Liver (tissue), 9 donors: ENCODE results near the gene PARP15. TPM values are rescaled to one million over a fixed set of nuclear protein-coding genes. Genes with fewer than 3 reads are reported as not detected.

Experiments
- DNase-seq: peaks from one replicate; pipeline ENCODE4 v3.0.0-alpha.2; 2017; ENCODE audit warnings: low spot score
- H3K27ac ChIP-seq, 2 donors: one replicate each; pipeline ENCODE4 v1.7.0; 2013; ENCODE audit warnings: inconsistent platforms in 2 of 2, low read length in 2 of 2, control low read depth in 1 of 2, low read depth in 1 of 2, mild to moderate bottlenecking in 1 of 2
- H3K27me3 ChIP-seq, 4 donors: one replicate each; pipeline versions ENCODE4 v1.6.1 to v1.7.0; 2013; ENCODE audit warnings: low read length in 3 of 4, inconsistent platforms in 1 of 4, mild to moderate bottlenecking in 1 of 4, moderate library complexity in 1 of 4; ENCODE audit not compliant: control insufficient read depth in 4 of 4, insufficient read depth in 4 of 4
- H3K36me3 ChIP-seq, 4 donors: one replicate each; pipeline versions ENCODE4 v1.6.1 to v1.7.0; 2013; ENCODE audit warnings: low read length in 3 of 4, mild to moderate bottlenecking in 3 of 4, low read depth in 1 of 4, moderate library complexity in 1 of 4; ENCODE audit not compliant: control insufficient read depth in 4 of 4, insufficient read depth in 3 of 4
- H3K4me1 ChIP-seq, 4 donors: one replicate each; pipeline versions ENCODE4 v1.6.1 to v1.7.0; 2013; ENCODE audit warnings: low read length in 3 of 4, mild to moderate bottlenecking in 3 of 4, moderate library complexity in 1 of 4; ENCODE audit not compliant: control insufficient read depth in 4 of 4, insufficient read depth in 4 of 4
- H3K4me3 ChIP-seq, 3 donors: one replicate each; pipeline versions ENCODE4 v1.6.1 to v1.7.0; 2013; ENCODE audit warnings: low read length in 3 of 3, control low read depth in 1 of 3, low read depth in 1 of 3, mild to moderate bottlenecking in 1 of 3
- H3K9ac ChIP-seq, 2 donors: one replicate each; pipeline ENCODE4 v1.7.0; 2013; ENCODE audit warnings: low read length in 2 of 2, mild to moderate bottlenecking in 2 of 2, moderate library complexity in 2 of 2, control low read depth in 1 of 2, low read depth in 1 of 2
- H3K9me3 ChIP-seq, 4 donors: one replicate each; pipeline versions ENCODE4 v1.6.1 to v1.7.0; 2013; ENCODE audit warnings: low read length in 3 of 4; ENCODE audit not compliant: control insufficient read depth in 4 of 4
- EGR1 ChIP-seq, 2 donors: IDR thresholded peaks; 2 replicates each; pipeline ENCODE4 v1.6.1; 2016 to 2018; ENCODE audit warnings: antibody characterized with exemption in 2 of 2, low read depth in 2 of 2
- FOXA1 ChIP-seq: IDR thresholded peaks from 2 replicates; pipeline ENCODE4 v1.6.1; 2016; ENCODE audit warnings: antibody characterized with exemption
- FOXA2 ChIP-seq: IDR thresholded peaks from 2 replicates; pipeline ENCODE4 v1.6.1; 2016; ENCODE audit warnings: antibody characterized with exemption
- GABPA ChIP-seq, 2 donors: IDR thresholded peaks in 1 of 2; conservative IDR thresholded peaks in 1 of 2; 2 replicates each; pipeline ENCODE4 v1.6.1; 2016; ENCODE audit warnings: antibody characterized with exemption in 2 of 2, mild to moderate bottlenecking in 1 of 2, moderate library complexity in 1 of 2
- HNF4G ChIP-seq: IDR thresholded peaks from 2 replicates; pipeline ENCODE4 v1.6.1; 2016; ENCODE audit warnings: antibody characterized with exemption
- JUND ChIP-seq, 2 donors: IDR thresholded peaks; 2 replicates each; pipeline ENCODE4 v1.6.1; 2016; ENCODE audit warnings: antibody characterized with exemption in 2 of 2
- RAD21 ChIP-seq, 2 donors: IDR thresholded peaks; 2 replicates each; pipeline ENCODE4 v1.6.1; 2016; ENCODE audit warnings: antibody characterized with exemption in 2 of 2, mild to moderate bottlenecking in 2 of 2
- RXRA ChIP-seq, 2 donors: IDR thresholded peaks; 2 replicates each; pipeline ENCODE4 v1.6.1; 2017 to 2018; ENCODE audit warnings: antibody characterized with exemption in 2 of 2, mild to moderate bottlenecking in 1 of 2
- SP1 ChIP-seq: IDR thresholded peaks from 2 replicates; pipeline ENCODE4 v1.6.1; 2018; ENCODE audit warnings: antibody characterized with exemption, mild to moderate bottlenecking
- TAF1 ChIP-seq: conservative IDR thresholded peaks from 2 replicates; pipeline ENCODE4 v1.6.1; 2016; ENCODE audit warnings: antibody characterized with exemption, mild to moderate bottlenecking
- YY1 ChIP-seq: IDR thresholded peaks from 2 replicates; pipeline ENCODE4 v1.6.1; 2016; ENCODE audit warnings: antibody characterized with exemption, mild to moderate bottlenecking
- ZBTB33 ChIP-seq: IDR thresholded peaks from 2 replicates; pipeline ENCODE4 v1.6.1; 2016; ENCODE audit warnings: antibody characterized with exemption
- WGBS: extraction: QIAGEN DNeasy Blood & Tissue Kit; methylation state at CpG from one replicate; pipeline ENCODE4 v1.1.7; 2013; 5-methylcytosine and 5-hydroxymethylcytosine counted together
- polyA plus RNA-seq, 2 donors: library from polyadenylated mRNA; stranded (reverse) in 1 of 2; unstranded in 1 of 2; fragments of 200-250 nt in 1 of 2; fragments of >200 nt in 1 of 2; fragmentation: Nextera tagmentation in 1 of 2; extraction: Ambion mirVana in 1 of 2; gene quantifications; one replicate each; pipeline versions ENCODE4 v1.2.1 to v1.2.3, GENCODE V29; 2013 to 2015
- total RNA-seq, 2 donors: library from RNA; depleted of rRNA; stranded (reverse); fragments of >200 nt; gene quantifications; one replicate each; pipeline ENCODE4 v1.2.3, GENCODE V29; 2014
- TF ChIP-seq, protein P1 (sequence below): IDR thresholded peaks from 2 replicates; pipeline ENCODE4 v1.6.1; 2016; ENCODE audit warnings: antibody characterized with exemption
- TF ChIP-seq, protein P2 (sequence below): IDR thresholded peaks from 2 replicates; pipeline ENCODE4 v1.6.1; 2016; ENCODE audit warnings: antibody characterized with exemption
- donor health status: healthy.
- donor health status: healthy.
- donor health status: healthy.
- donor health status: healthy.
- donor health status: healthy.

PARP15 gene
- total and polyA plus RNA-seq, 4 donors, result 0.28 to 3.3 (median 2.5) TPM

DNA sequence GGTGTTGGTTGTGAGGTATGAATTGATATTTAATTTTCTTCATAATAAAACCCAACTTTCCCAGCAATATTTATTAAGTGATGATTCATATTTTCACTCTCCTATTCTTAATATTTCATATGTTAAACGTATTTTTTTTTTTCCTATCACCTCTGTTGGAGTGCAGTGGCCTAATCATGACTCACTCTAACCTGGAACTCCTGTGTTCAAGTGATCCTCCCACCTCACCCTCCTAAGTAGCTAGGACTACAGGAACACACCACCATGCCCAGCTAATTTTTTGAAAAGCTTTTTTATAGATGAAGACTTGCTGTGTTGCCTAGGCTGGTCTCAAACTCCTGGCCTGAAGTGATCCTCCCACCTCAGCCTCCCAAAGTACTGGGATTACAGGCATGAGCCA lies 8.6 kb downstream of the PARP15 start:
- WGBS, result 65% methylated on average over 1 of the region's 1 CpG
- H3K9me3 ChIP-seq, result peaks cover 0 to 8% (median 6%) of the 10 kb centered on the region in 4 donors
- H3K36me3 ChIP-seq, result peaks cover 0 to 2% (median 0%) of the 10 kb centered on the region in 4 donors
- H3K9ac ChIP-seq, result no peak overlapping the region
- no peak overlapping the region for H3K4me3 ChIP-seq
- peaks cover 0 to 2% (median 0%) of the 10 kb centered on the region in 4 donors for H3K4me1 ChIP-seq
- no peak overlapping the region for H3K27ac ChIP-seq
- DNase-seq, result no peak
- H3K27me3 ChIP-seq, result no peaks in the 10 kb centered on the region
- no peak for TF ChIP-seq RXRA (IDR thresholded peaks at IDR 0.05)
- TF ChIP-seq JUND (IDR thresholded peaks at IDR 0.05), result no peak
- TF ChIP-seq RAD21 (IDR thresholded peaks at IDR 0.05), result no peak
- TF ChIP-seq ZBTB33, result no peak
- no peak for TF ChIP-seq SP1
- no peak for TF ChIP-seq EGR1 (IDR thresholded peaks at IDR 0.05; ENCODE audit: low read depth in 2 of 2)
- TF ChIP-seq HNF4G, result no peak
- TF ChIP-seq YY1, result no peak

DNA sequence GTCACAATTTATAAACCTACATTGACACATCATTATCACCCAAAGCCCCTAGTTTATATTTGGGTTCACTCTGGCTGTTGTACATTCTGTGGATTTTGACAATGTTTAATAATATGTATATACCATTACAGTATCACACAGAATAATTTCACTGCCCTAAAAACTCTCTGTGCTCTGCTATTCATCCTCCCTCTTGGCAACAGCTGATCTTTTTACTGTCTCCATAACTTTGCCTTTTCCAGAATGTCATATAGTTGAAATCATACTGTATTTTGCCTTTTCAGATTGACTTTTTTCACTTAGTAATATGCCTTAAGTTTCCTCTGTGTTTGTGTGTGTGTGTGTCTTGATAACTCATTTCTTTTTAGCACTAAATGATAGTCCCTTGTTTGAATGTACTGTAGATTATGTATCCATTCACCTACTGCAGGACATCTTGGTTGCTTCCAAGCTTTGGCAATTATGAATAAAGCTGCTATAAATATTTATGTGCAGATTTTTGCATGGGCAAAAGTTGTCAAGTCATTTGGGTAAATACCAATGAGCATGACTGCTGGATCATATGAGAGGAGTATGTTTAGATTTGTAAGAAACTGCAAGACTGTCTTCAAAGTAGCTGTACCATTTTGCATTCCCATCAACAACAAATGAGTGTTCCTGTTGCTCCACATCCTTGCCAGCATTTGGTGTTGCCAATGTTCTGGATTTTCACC lies 9.5 kb downstream of the PARP15 start:
- no peak overlapping the region for H3K9ac ChIP-seq
- no peak for DNase-seq
- H3K4me3 ChIP-seq, result no peak overlapping the region
- no peak overlapping the region for H3K27ac ChIP-seq
- H3K36me3 ChIP-seq, result no peaks in the 10 kb centered on the region
- H3K4me1 ChIP-seq, result peaks cover 0 to 2% (median 0%) of the 10 kb centered on the region in 4 donors
- peaks cover 0 to 5% (median 5%) of the 10 kb centered on the region in 4 donors for H3K9me3 ChIP-seq
- TF ChIP-seq RAD21 (IDR thresholded peaks at IDR 0.05) (no peak), ZBTB33 (no peak), JUND (IDR thresholded peaks at IDR 0.05) (no peak), FOXA2 (no peak), FOXA1 (no peak), SP1 (no peak), TAF1 (no peak), GABPA (IDR thresholded peaks at IDR 0.05 in 1 of 2, conservative IDR thresholded peaks at IDR 0.05 in 1 of 2) (no peak)
- TF ChIP-seq, protein P1, sequence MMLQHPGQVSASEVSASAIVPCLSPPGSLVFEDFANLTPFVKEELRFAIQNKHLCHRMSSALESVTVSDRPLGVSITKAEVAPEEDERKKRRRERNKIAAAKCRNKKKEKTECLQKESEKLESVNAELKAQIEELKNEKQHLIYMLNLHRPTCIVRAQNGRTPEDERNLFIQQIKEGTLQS, result no peak
- TF ChIP-seq, protein P2, sequence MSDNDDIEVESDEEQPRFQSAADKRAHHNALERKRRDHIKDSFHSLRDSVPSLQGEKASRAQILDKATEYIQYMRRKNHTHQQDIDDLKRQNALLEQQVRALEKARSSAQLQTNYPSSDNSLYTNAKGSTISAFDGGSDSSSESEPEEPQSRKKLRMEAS, result no peak
- no peaks in the 10 kb centered on the region for H3K27me3 ChIP-seq
